GM19023 (cell line): ENCODE measurements around the gene RAC2.

ENCODE experiments used
- ATAC-seq: cut with Tn5 transposase; IDR thresholded peaks from one replicate; pipeline ENCODE4 v1.9.1; 2021; ENCODE audit warnings: mild to moderate bottlenecking, moderate library complexity; ENCODE audit not compliant: unreplicated experiment

RAC2 gene

GRCh38 chr22:37244114-37244921 is at the start of gene RAC2:
TSS of gene RAC2 (minus strand) at chr22:37244269. CDS start at chr22:37244148, 121 bp downstream.
- peak; percentile 52 for ATAC-seq

- no peak for ATAC-seq
Observed at GRCh38 chr22:37293172-37293571, 49.1 kb upstream of the RAC2 start.

GRCh38 chr22:37292641-37293040 is 48.6 kb upstream of the RAC2 start:
- no peak for ATAC-seq

GRCh38 chr22:37291559-37292298 is 47.7 kb upstream of the RAC2 start:
- ATAC-seq: no peak

GRCh38 chr22:37290737-37291136 is 46.7 kb upstream of the RAC2 start:
- ATAC-seq: no peak

- ATAC-seq: no peak
Observed at GRCh38 chr22:37289156-37289735, 45.2 kb upstream of the RAC2 start.

GRCh38 chr22:37288521-37288920 is 44.5 kb upstream of the RAC2 start:
- no peak for ATAC-seq

GRCh38 chr22:37287550-37287951 is 43.5 kb upstream of the RAC2 start:
- ATAC-seq: no peak

- ATAC-seq: no peak
Observed at GRCh38 chr22:37285937-37286336, 41.9 kb upstream of the RAC2 start.

- no peak for ATAC-seq
Observed at GRCh38 chr22:37284805-37285355, 40.8 kb upstream of the RAC2 start.

- ATAC-seq: no peak
Observed at GRCh38 chr22:37284126-37284804, 40.2 kb upstream of the RAC2 start.

GRCh38 chr22:37283393-37283937 is 39.4 kb upstream of the RAC2 start:
- no peak for ATAC-seq

GRCh38 chr22:37282385-37282677 is 38.3 kb upstream of the RAC2 start, which contains the start of gene CYTH4:
TSS of gene CYTH4 (plus strand) at chr22:37282508. CDS start at chr22:37282570, 62 bp downstream.
- peak; percentile 61 for ATAC-seq

- ATAC-seq: no peak
Observed at GRCh38 chr22:37281646-37282384, 37.7 kb upstream of the RAC2 start.

GRCh38 chr22:37281195-37281594 is 37.1 kb upstream of the RAC2 start:
- ATAC-seq: no peak

GRCh38 chr22:37280718-37281117 is 36.6 kb upstream of the RAC2 start:
- ATAC-seq: no peak

GRCh38 chr22:37279331-37280181 is 35.5 kb upstream of the RAC2 start:
- no peak for ATAC-seq

- no peak for ATAC-seq
Observed at GRCh38 chr22:37278261-37278660, 34.2 kb upstream of the RAC2 start.

GRCh38 chr22:37277384-37277783 is 33.3 kb upstream of the RAC2 start:
- ATAC-seq: no peak
